B cell (primary cell): ENCODE data around the gene BEST2. TPM values are rescaled to one million over a fixed set of nuclear protein-coding genes. Genes with fewer than 3 reads are reported as not detected.

Source experiments
- ATAC-seq: fragments of 200-7000 bp; cut with Tn5 transposase; one replicate; pipeline ENCODE4 v1.10.0; 2021; ENCODE audit warnings: low read depth, mild to moderate bottlenecking, moderate number of reproducible peaks, moderate library complexity
- CTCF ChIA-PET: fragments of 350-600 bp; sonication (Branson Sonifier 250); formaldehyde crosslinking; loops from one replicate; lab custom pipeline; 2021; ENCODE audit warnings: antibody characterized with exemption, inconsistent platforms; lab: Charles Lee
- POLR2A ChIA-PET: fragments of 350-600 bp; sonication (Branson Sonifier 250); formaldehyde crosslinking; loops from one replicate; lab custom pipeline; 2021; ENCODE audit warnings: antibody characterized with exemption; lab: Charles Lee
- DNase-seq: peaks from one replicate; pipeline ENCODE4 v3.0.0; 2013
- H2AFZ ChIP-seq: 2 replicates; pipeline ENCODE4 v1.6.1; 2012; ENCODE audit warnings: mild to moderate bottlenecking, low read depth, low read length; ENCODE audit not compliant: insufficient read depth, poor library complexity, severe bottlenecking
- H3K27ac ChIP-seq, 2 donors: 1 replicate in 1 of 2; 2 replicates in 1 of 2; pipeline ENCODE4 v1.5.1; 2012 to 2013; ENCODE audit warnings: low read length in 2 of 2, mild to moderate bottlenecking in 2 of 2, moderate library complexity in 1 of 2
- H3K27me3 ChIP-seq, 4 experiments: fragments of 200-600 bp in 1 of 4; sonication (generic) in 1 of 4; replicated peaks in 1 of 4; 1 replicate in 2 of 4; 2 replicates in 2 of 4; pipeline versions ENCODE4 v1.6.1 to v1.7.0; 2013 to 2016; ENCODE audit warnings: low read length in 3 of 4, mild to moderate bottlenecking in 2 of 4, mixed read lengths in 1 of 4, moderate library complexity in 1 of 4; ENCODE audit not compliant: insufficient read depth in 4 of 4, control insufficient read depth in 3 of 4; ENCODE audit errors: control extremely low read depth in 1 of 4
- H3K36me3 ChIP-seq, 2 experiments: replicated peaks in 1 of 2; 1 replicate in 1 of 2; 2 replicates in 1 of 2; pipeline versions ENCODE4 v1.6.1 to v1.7.1; 2013; ENCODE audit warnings: low read length in 1 of 2; ENCODE audit not compliant: insufficient read depth in 2 of 2, control insufficient read depth in 1 of 2; ENCODE audit errors: control extremely low read depth in 1 of 2, extremely low read depth in 1 of 2
- H3K4me1 ChIP-seq, 2 donors: fragments of 200-600 bp in 1 of 2; sonication (generic) in 1 of 2; 1 replicate in 1 of 2; 2 replicates in 1 of 2; pipeline versions ENCODE4 v1.5.1 to v1.6.1; 2013 to 2017; ENCODE audit warnings: low read length in 2 of 2; ENCODE audit not compliant: control insufficient read depth in 2 of 2, insufficient read depth in 2 of 2
- H3K4me2 ChIP-seq: replicated peaks from 2 replicates; pipeline ENCODE3; 2012; ENCODE audit warnings: mild to moderate bottlenecking, low read depth, low read length; ENCODE audit not compliant: poor library complexity, severe bottlenecking
- H3K4me3 ChIP-seq, 5 experiments: fragments of 200-600 bp in 1 of 5; sonication (generic) in 1 of 5; 1 replicate in 3 of 5; 2 replicates in 2 of 5; pipeline versions ENCODE4 v1.5.1 to v1.7.0; 2011 to 2016; ENCODE audit warnings: low read length in 4 of 5, mild to moderate bottlenecking in 4 of 5, low read depth in 2 of 5, control low read depth in 1 of 5, moderate library complexity in 1 of 5; ENCODE audit not compliant: insufficient read depth in 1 of 5; ENCODE audit errors: control extremely low read depth in 1 of 5, extremely low read depth in 1 of 5
- H3K79me2 ChIP-seq: fragments of 200-600 bp; sonication (generic); one replicate; pipeline ENCODE4 v1.6.0; 2016; ENCODE audit warnings: low read length; ENCODE audit not compliant: control insufficient read depth, insufficient read depth
- H3K9ac ChIP-seq: fragments of 200-600 bp; sonication (generic); 2 replicates; pipeline ENCODE4 v1.6.1; 2017; ENCODE audit warnings: mild to moderate bottlenecking, low read length, moderate library complexity
- H3K9me3 ChIP-seq, 3 donors: one replicate each; pipeline versions ENCODE4 v1.6.1 to v1.7.1; 2013; ENCODE audit warnings: low read length in 2 of 3; ENCODE audit not compliant: control insufficient read depth in 2 of 3, insufficient read depth in 1 of 3; ENCODE audit errors: control extremely low read depth in 1 of 3
- H4K20me1 ChIP-seq: 2 replicates; pipeline ENCODE4 v1.6.0; 2012; ENCODE audit warnings: mild to moderate bottlenecking, low read length; ENCODE audit not compliant: insufficient read depth, control insufficient read depth, poor library complexity, severe bottlenecking
- H3K27ac Mint-ChIP-seq: one replicate; pipeline ENCODE4 v1.8.0; 2021; ENCODE audit warnings: mixed read lengths
- H3K27me3 Mint-ChIP-seq: one replicate; pipeline ENCODE4 v1.8.0; 2021; ENCODE audit warnings: mixed read lengths
- H3K4me1 Mint-ChIP-seq: one replicate; pipeline ENCODE4 v1.8.0; 2021; ENCODE audit warnings: mixed read lengths
- H3K4me3 Mint-ChIP-seq: one replicate; pipeline ENCODE4 v1.8.0; 2021; ENCODE audit warnings: mixed read lengths
- H3K9me3 Mint-ChIP-seq: one replicate; pipeline ENCODE4 v1.8.0; 2022; ENCODE audit warnings: mixed read lengths; ENCODE audit not compliant: insufficient read depth
- EZH2 ChIP-seq: IDR thresholded peaks from 2 replicates; pipeline ENCODE4 v1.6.1; 2012; ENCODE audit warnings: borderline replicate concordance, low read depth, mild to moderate bottlenecking, moderate library complexity, low read length; ENCODE audit not compliant: insufficient read depth, poor library complexity, severe bottlenecking
- WGBS: methylation state at CpG from one replicate; pipeline ENCODE4 v1.1.5; 2013; ENCODE audit warnings: missing lambda C conversion rate; ENCODE audit not compliant: insufficient coverage; 5-methylcytosine and 5-hydroxymethylcytosine counted together
- intact Hi-C: fragments of 100-400 bp; cut with micrococcal nuclease; formaldehyde crosslinking; loops from one replicate; pipeline ENCODE4 v1.10.0; 2022
- polyA plus RNA-seq: library from polyadenylated mRNA; depleted of rRNA; stranded (reverse); fragments of >200 nt; gene quantifications from 2 replicates; pipeline ENCODE4 v1.2.3, GENCODE V29; 2012
- total RNA-seq, 2 donors: library from RNA; stranded (reverse); fragments of 120-200 nt in 1 of 2; gene quantifications; 1 replicate in 1 of 2; 2 replicates in 1 of 2; pipeline versions ENCODE4 v1.2.3 to v1.2.4, GENCODE V29; 2013 to 2022
- TF ChIP-seq, protein P1 (sequence below): fragments of 200-600 bp; IDR thresholded peaks from one replicate; pipeline ENCODE4 v1.8.0; 2022; ENCODE audit warnings: antibody characterized with exemption, mild to moderate bottlenecking

Gene BEST2
- total and polyA plus RNA-seq, 2 donors (not counting 1 experiment from before 2014, with no cell fraction given), result 0.07 TPM; not detected in 1

DNA sequence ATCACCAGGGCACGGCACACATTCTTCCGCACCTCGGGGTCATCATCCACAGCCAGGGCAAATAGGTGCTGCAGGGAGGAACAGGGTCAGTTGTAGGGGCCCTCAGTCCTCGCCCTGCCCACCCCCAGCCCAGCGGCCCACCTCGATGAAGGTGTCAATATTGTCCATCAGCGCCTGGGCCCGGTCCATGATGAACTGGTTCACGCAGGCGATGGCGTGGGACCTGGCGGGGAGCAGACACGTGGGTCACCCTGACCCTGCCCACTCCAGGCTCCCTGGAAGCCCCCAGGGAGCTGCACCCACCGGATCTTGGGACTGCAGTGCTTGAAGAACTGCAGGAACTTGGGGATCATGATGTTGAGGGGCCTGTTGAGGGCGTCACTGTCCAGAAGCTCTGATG is 36.5 kb upstream of the BEST2 start:
- H3K4me2 ChIP-seq, result no peak overlapping the region
- Mint-ChIP-seq H3K4me1 (peaks cover 8% of the 10 kb centered on the region), H3K27me3 (no peaks in the 10 kb centered on the region), H3K9me3 (no peaks in the 10 kb centered on the region), H3K4me3 (no peak overlapping the region), H3K27ac (no peak overlapping the region)
- no peak for TF ChIP-seq EZH2
- TF ChIP-seq, protein P1, sequence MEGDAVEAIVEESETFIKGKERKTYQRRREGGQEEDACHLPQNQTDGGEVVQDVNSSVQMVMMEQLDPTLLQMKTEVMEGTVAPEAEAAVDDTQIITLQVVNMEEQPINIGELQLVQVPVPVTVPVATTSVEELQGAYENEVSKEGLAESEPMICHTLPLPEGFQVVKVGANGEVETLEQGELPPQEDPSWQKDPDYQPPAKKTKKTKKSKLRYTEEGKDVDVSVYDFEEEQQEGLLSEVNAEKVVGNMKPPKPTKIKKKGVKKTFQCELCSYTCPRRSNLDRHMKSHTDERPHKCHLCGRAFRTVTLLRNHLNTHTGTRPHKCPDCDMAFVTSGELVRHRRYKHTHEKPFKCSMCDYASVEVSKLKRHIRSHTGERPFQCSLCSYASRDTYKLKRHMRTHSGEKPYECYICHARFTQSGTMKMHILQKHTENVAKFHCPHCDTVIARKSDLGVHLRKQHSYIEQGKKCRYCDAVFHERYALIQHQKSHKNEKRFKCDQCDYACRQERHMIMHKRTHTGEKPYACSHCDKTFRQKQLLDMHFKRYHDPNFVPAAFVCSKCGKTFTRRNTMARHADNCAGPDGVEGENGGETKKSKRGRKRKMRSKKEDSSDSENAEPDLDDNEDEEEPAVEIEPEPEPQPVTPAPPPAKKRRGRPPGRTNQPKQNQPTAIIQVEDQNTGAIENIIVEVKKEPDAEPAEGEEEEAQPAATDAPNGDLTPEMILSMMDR, result no peak
- POLR2A ChIA-PET, result no interaction called here
- H3K27ac ChIP-seq, result no peak overlapping the region
- ATAC-seq, result no peak
- no peak overlapping the region for H3K9ac ChIP-seq
- DNase-seq, result no peak
- WGBS, result 97% methylated on average over 15 of the region's 15 CpGs
- no peaks in the 10 kb centered on the region for H3K9me3 ChIP-seq
- H3K4me3 ChIP-seq, result no peak overlapping the region
- peaks cover 35% of the 10 kb centered on the region for H3K79me2 ChIP-seq
- CTCF ChIA-PET, result interaction anchor here (0.7 to 7.3 kb wide), 7 partner anchors 8 to 133 kb away, joined by 3 to 45 read pairs (median 4); partner anchors contain the start of gene GET3
- H3K36me3 ChIP-seq, result peaks cover 2 to 35% of the 10 kb centered on the region in 2 experiments
- no peaks in the 10 kb centered on the region for H3K27me3 ChIP-seq
- no peaks in the 10 kb centered on the region for H3K4me1 ChIP-seq
- H2AFZ ChIP-seq, result no peak overlapping the region
- no peaks in the 10 kb centered on the region for H4K20me1 ChIP-seq
- intact Hi-C loops, result no loop called here

DNA sequence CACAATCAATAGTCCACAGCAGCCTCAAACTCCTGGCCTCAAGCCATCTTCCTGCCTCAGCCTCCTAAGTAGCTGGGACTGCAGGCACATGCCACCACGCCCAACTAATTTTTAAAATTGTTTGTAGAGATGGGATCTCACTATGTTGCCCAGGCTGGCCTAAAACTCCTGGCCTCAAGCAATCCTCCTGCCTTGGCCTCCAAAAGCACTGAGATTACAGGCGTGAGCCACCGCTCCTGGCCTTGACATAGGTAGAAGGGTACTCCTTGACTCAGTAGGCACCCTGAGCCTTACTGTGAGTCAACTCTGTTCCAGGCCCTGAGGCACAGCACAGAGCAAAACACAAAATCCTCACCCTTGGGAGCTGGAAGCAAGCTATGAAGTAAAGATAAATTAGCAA is 35.7 kb upstream of the BEST2 start:
- H3K79me2 ChIP-seq, result peaks cover 43% of the 10 kb centered on the region
- no peak overlapping the region for H3K9ac ChIP-seq
- H3K9me3 ChIP-seq, result no peaks in the 10 kb centered on the region
- no peak for TF ChIP-seq EZH2
- TF ChIP-seq, protein P1, result no peak
- H3K27me3 ChIP-seq, result no peaks in the 10 kb centered on the region
- no peak for DNase-seq
- peaks cover 2% of the 10 kb centered on the region for H4K20me1 ChIP-seq
- H3K4me3 Mint-ChIP-seq, result no peak overlapping the region
- H3K4me3 ChIP-seq, result no peak overlapping the region
- H3K27me3 Mint-ChIP-seq, result no peaks in the 10 kb centered on the region
- POLR2A ChIA-PET, result no interaction called here
- H3K9me3 Mint-ChIP-seq, result no peaks in the 10 kb centered on the region
- WGBS, result 100% methylated on average over 2 of the region's 3 CpGs
- H3K4me2 ChIP-seq, result no peak overlapping the region
- no peak overlapping the region for H2AFZ ChIP-seq
- CTCF ChIA-PET, result interaction anchor here (0.7 to 7.3 kb wide), 9 partner anchors 9 to 132 kb away, joined by 3 to 45 read pairs (median 7); partner anchors contain the start of gene GET3
- no peak overlapping the region for H3K27ac ChIP-seq
- no peak overlapping the region for H3K27ac Mint-ChIP-seq
- intact Hi-C loops, result no loop called here
- peaks cover 2 to 30% of the 10 kb centered on the region in 2 experiments for H3K36me3 ChIP-seq
- no peak for ATAC-seq
- peaks cover 13% of the 10 kb centered on the region for H3K4me1 Mint-ChIP-seq
- H3K4me1 ChIP-seq, result peaks cover 7 to 8% of the 10 kb centered on the region in 2 donors
